ENCODE measurements around the gene BCL2L12. TPM values are rescaled to one million over a fixed set of nuclear protein-coding genes. Genes with fewer than 3 reads are reported as not detected.

Gene BCL2L12
- total RNA-seq, 4 donors from 2014 or later, result 4.7 to 8.1 (median 7.2) TPM

DNA sequence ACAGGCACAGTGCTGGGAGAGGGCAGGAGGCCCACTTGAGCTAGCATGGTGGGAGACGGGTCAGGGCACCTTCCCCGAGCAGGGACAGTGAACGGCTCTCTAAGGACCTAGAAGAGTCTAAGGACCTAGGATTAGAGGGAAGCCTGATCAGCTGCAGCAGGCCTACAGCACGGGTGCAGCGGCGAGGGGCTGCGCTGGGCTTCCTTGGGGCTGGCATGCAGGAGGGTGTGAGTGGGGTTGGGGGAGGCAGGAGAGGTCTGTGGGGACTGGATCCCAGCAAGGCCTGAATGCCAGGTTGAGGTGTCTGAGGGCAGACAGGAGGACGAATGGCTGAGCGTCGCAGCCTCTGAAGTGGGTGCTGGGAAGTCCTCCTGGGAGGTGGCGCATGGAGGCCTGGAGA lies 20.1 kb upstream of the BCL2L12 start:
- no peaks in the 10 kb centered on the region for H3K9me3 ChIP-seq
- H3K27ac ChIP-seq, result no peak overlapping the region
- H3K36me3 ChIP-seq, result peaks cover 22 to 24% of the 10 kb centered on the region in 2 donors
- intact Hi-C loops (cut with DNase I), result no loop called here
- no peaks in the 10 kb centered on the region for H3K27me3 ChIP-seq
- no peak for DNase-seq
- 91 to 95% methylated on average over 4 to 10 of the region's 11 CpGs for WGBS, 2 donors
- TF ChIP-seq POLR2A (IDR thresholded peaks at IDR 0.05), result no peak
- TF ChIP-seq, protein P1, sequence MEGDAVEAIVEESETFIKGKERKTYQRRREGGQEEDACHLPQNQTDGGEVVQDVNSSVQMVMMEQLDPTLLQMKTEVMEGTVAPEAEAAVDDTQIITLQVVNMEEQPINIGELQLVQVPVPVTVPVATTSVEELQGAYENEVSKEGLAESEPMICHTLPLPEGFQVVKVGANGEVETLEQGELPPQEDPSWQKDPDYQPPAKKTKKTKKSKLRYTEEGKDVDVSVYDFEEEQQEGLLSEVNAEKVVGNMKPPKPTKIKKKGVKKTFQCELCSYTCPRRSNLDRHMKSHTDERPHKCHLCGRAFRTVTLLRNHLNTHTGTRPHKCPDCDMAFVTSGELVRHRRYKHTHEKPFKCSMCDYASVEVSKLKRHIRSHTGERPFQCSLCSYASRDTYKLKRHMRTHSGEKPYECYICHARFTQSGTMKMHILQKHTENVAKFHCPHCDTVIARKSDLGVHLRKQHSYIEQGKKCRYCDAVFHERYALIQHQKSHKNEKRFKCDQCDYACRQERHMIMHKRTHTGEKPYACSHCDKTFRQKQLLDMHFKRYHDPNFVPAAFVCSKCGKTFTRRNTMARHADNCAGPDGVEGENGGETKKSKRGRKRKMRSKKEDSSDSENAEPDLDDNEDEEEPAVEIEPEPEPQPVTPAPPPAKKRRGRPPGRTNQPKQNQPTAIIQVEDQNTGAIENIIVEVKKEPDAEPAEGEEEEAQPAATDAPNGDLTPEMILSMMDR (IDR thresholded peaks at IDR 0.05), result no peak
- H3K4me1 ChIP-seq, result peaks cover 17 to 27% of the 10 kb centered on the region in 2 donors
- H3K4me3 ChIP-seq (replicated peaks in 1 of 3), result no peak overlapping the region

DNA sequence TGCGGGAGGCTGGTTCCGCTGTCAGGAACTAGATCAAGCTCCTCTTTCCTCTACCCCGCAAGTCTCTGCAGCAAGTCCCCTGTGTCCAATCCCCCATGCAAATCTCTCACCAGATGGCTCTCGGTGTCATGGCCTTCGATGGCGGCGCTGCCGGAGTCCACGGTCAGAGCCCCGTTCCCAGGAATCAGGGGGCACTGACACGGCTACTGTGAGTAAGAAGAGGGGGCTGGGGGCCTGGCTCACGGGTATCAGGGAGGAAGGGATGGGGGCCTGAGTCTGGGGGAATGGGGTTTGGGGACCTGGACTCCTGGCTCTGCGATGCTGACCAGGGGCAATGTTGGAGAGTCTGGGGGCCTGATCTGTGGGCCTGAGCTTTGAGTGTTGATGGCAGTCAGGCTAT lies 19.7 kb upstream of the BCL2L12 start:
- TF ChIP-seq, protein P1 (IDR thresholded peaks at IDR 0.05), result no peak
- no peak for TF ChIP-seq POLR2A (IDR thresholded peaks at IDR 0.05)
- no peak overlapping the region for H3K27ac ChIP-seq
- H3K36me3 ChIP-seq, result peaks cover 25% of the 10 kb centered on the region in 2 donors
- intact Hi-C loops (cut with DNase I), result no loop called here
- H3K4me1 ChIP-seq, result peaks cover 15 to 25% of the 10 kb centered on the region in 2 donors
- H3K9me3 ChIP-seq, result no peaks in the 10 kb centered on the region
- 92 to 94% methylated on average over 11 of the region's 13 CpGs for WGBS, 2 donors
- no peak overlapping the region for H3K4me3 ChIP-seq (replicated peaks in 1 of 3)
- no peak for DNase-seq
- H3K27me3 ChIP-seq, result no peaks in the 10 kb centered on the region

GRCh38 chr19:49646586-49646985 lies 19.1 kb upstream of the BCL2L12 start:
- peaks cover 30 to 31% of the 10 kb centered on the region in 2 donors for H3K36me3 ChIP-seq
- no peak overlapping the region for H3K4me3 ChIP-seq (replicated peaks in 1 of 3)
- H3K27ac ChIP-seq, result no peak overlapping the region
- peaks cover 9 to 20% of the 10 kb centered on the region in 2 donors for H3K4me1 ChIP-seq
- no peaks in the 10 kb centered on the region for H3K27me3 ChIP-seq
- intact Hi-C loops (cut with DNase I), result no loop called here
- TF ChIP-seq, protein P1 (IDR thresholded peaks at IDR 0.05), result no peak
- no peak for TF ChIP-seq POLR2A (IDR thresholded peaks at IDR 0.05)
- H3K9me3 ChIP-seq, result no peaks in the 10 kb centered on the region
- 91 to 96% methylated on average over 14 to 17 of the region's 17 CpGs for WGBS, 2 donors
- no peak for DNase-seq

DNA sequence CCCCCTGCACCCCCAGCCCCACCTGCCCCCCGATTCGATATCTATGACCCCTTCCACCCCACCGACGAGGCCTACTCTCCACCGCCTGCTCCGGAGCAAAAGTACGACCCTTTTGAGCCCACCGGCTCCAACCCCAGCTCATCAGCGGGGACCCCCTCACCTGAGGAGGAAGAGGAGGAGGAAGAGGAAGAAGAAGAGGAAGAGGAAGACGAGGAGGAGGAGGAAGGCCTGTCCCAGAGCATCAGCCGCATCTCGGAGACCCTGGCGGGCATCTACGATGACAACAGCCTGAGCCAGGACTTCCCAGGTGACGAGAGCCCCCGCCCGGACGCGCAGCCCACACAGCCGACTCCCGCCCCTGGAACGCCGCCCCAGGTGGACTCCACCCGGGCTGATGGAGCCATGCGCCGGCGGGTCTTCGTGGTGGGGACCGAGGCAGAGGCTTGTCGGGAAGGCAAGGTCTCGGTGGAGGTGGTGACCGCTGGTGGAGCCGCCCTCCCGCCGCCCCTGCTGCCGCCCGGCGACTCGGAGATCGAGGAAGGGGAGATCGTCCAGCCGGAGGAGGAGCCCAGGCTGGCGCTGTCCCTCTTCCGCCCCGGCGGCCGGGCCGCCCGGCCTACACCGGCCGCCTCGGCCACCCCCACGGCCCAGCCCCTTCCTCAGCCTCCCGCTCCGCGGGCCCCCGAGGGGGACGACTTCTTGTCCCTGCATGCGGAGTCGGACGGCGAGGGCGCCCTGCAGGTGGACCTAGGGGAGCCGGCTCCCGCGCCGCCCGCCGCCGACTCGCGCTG lies 14.5 kb upstream of the BCL2L12 start:
- Histone ChIP-seq H3K27me3 (no peaks in the 10 kb centered on the region), H3K4me1 (no peaks in the 10 kb centered on the region), H3K27ac (no peak overlapping the region), H3K36me3 (peaks cover 66 to 71% of the 10 kb centered on the region in 2 donors), H3K4me3 (replicated peaks in 1 of 3) (no peak overlapping the region), H3K9me3 (no peaks in the 10 kb centered on the region)
- 95 to 99% methylated on average over 38 to 48 of the region's 72 CpGs for WGBS, 2 donors
- TF ChIP-seq, protein P1 (IDR thresholded peaks at IDR 0.05), result no peak
- no peak for TF ChIP-seq POLR2A (IDR thresholded peaks at IDR 0.05)
- intact Hi-C loops (cut with DNase I), result no loop called here
- no peak for DNase-seq

- H3K36me3 ChIP-seq, result peaks cover 67 to 72% of the 10 kb centered on the region in 2 donors
- H3K27ac ChIP-seq, result no peak overlapping the region
- no peaks in the 10 kb centered on the region for H3K27me3 ChIP-seq
- TF ChIP-seq, protein P1 (IDR thresholded peaks at IDR 0.05), result no peak
- no peak for TF ChIP-seq POLR2A (IDR thresholded peaks at IDR 0.05)
- H3K4me3 ChIP-seq (replicated peaks in 1 of 3), result no peak overlapping the region
- 96 to 97% methylated on average over 94 to 101 of the region's 110 CpGs for WGBS, 2 donors
- DNase-seq, result no peak
- no peaks in the 10 kb centered on the region for H3K4me1 ChIP-seq
- intact Hi-C loops (cut with DNase I), result no loop called here
- no peaks in the 10 kb centered on the region for H3K9me3 ChIP-seq
These were observed 13.7 kb upstream of the BCL2L12 start for GRCh38 chr19:49651820-49652550.
